ENCODE measurements around the gene GMPPB. TPM values are rescaled to one million over a fixed set of nuclear protein-coding genes. Genes with fewer than 3 reads are reported as not detected.

GMPPB gene
- total and polyA plus RNA-seq, 2 of the 8 experiments (the other 6 are each of a cell fraction or from before 2014, with no cell fraction given): 20.9 to 23.9 TPM

DNA sequence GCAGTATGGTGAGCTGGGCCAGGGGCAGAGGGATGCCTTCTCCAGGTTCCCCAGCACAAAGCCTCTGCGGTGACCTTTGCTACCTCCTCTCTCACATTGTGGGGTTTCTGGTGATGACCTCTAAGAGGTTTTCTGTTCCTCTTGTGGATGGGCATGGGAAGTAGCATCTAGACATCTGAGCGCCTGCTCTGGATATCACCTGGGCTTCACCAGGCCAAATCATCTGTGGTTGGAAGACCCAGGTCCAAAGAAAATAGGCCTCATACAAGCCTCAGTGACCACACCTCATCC, 42.6 kb downstream of the GMPPB start:
- H3K4me1 ChIP-seq (replicated peaks in 1 of 4; ENCODE audit: control insufficient read depth in 3 of 4, insufficient read depth in 4 of 4, low read length in 3 of 4): no peaks in the 10 kb centered on the region
- no peak overlapping the region for H4K5ac ChIP-seq (ENCODE audit: insufficient read length, low read depth, low read length)
- no peak overlapping the region for H3K4me2 ChIP-seq (ENCODE audit: insufficient read depth in 1 of 2, low read depth in 2 of 2, low read length in 2 of 2)
- WGBS, 2 experiments (ENCODE audit: extremely low coverage in 1 of 2, insufficient coverage in 1 of 2, insufficient read length in 1 of 2, insufficient replicate concordance in 2 of 2, low coverage in 1 of 2, low lambda C conversion rate in 2 of 2, missing lambda C conversion rate in 1 of 2): 100% methylated on average over 2 of the region's 2 CpGs; no CpG with 5 or more reads in 1 of the 2 experiments
- H2BK20ac ChIP-seq (ENCODE audit: low read length): no peak overlapping the region
- DNase-seq (ENCODE audit: low read depth in 1 of 2, low spot score in 2 of 2) (no peak), FAIRE-seq (no peak)
- H2BK5ac ChIP-seq (ENCODE audit: low read depth, low read length): no peak overlapping the region
- H4K91ac ChIP-seq (replicated peaks; ENCODE audit: insufficient read length, low read length): no peak overlapping the region
- no peak overlapping the region for H2BK120ac ChIP-seq (replicated peaks; ENCODE audit: low read depth, low read length)
- peaks cover 45 to 73% (median 68%) of the 10 kb centered on the region in 4 experiments for H3K36me3 ChIP-seq (ENCODE audit: control insufficient read depth in 2 of 4, insufficient read depth in 4 of 4, low read length in 3 of 4)
- H3K79me1 ChIP-seq (ENCODE audit: low read depth, low read length): no peaks in the 10 kb centered on the region
- no peak overlapping the region for H3K9ac ChIP-seq (replicated peaks in 1 of 4; ENCODE audit: extremely low read depth in 1 of 4, low read depth in 3 of 4, low read length in 3 of 4)
- no peak overlapping the region for H3K14ac ChIP-seq (ENCODE audit: insufficient read length)
- H3K23ac ChIP-seq (ENCODE audit: insufficient read length): no peak overlapping the region
- no peaks in the 10 kb centered on the region for H3K9me3 ChIP-seq (ENCODE audit: insufficient read depth in 2 of 2, low read depth in 1 of 2, low read length in 1 of 2)
- peaks cover 0 to 21% of the 10 kb centered on the region in 2 experiments for H4K20me1 ChIP-seq (replicated peaks in 1 of 2; ENCODE audit: control insufficient read depth in 1 of 2, insufficient read depth in 2 of 2, low read length in 2 of 2)
- H4K8ac ChIP-seq (ENCODE audit: extremely low read depth, insufficient read depth, low read length): no peak overlapping the region
- peaks cover 2% of the 10 kb centered on the region; the same call in 1 of the 2 replicates for H3K23me2 ChIP-seq (ENCODE audit: low read depth, low read length)
- H2AK5ac ChIP-seq (ENCODE audit: low read depth, low read length): no peak overlapping the region
- no peak overlapping the region for H2BK15ac ChIP-seq (ENCODE audit: low read length)
- POLR2A ChIA-PET (ENCODE audit: partially characterized antibody): interaction anchor here (1.1 to 1.5 kb wide), 2 partner anchors 33 to 58 kb away, joined by 3 read pairs; no protein-coding TSS in a partner anchor
- peaks cover 0 to 3% (median 3%) of the 10 kb centered on the region in 4 experiments; a peak in 2 of 7 replicates for H3K27me3 ChIP-seq (replicated peaks in 1 of 4; ENCODE audit: control insufficient read depth in 3 of 4, extremely low read depth in 1 of 4, insufficient read depth in 3 of 4, low read length in 3 of 4)
- H2BK12ac ChIP-seq (ENCODE audit: low read depth, low read length): no peak overlapping the region
- H3K18ac ChIP-seq (ENCODE audit: extremely low read depth, low read length): no peak overlapping the region
- no peak overlapping the region for H3K56ac ChIP-seq (replicated peaks; ENCODE audit: insufficient read length, low read depth, low read length)
- no peak overlapping the region for H3K27ac ChIP-seq (ENCODE audit: low read depth, low read length)
- CTCF ChIA-PET (ENCODE audit: partially characterized antibody): interaction anchor here (0.6 to 2.3 kb wide), 4 partner anchors 20 to 208 kb away, joined by 3 to 6 read pairs (median 6); no protein-coding TSS in a partner anchor
- no peak overlapping the region for H3K4ac ChIP-seq (replicated peaks; ENCODE audit: insufficient read length, low read depth, low read length)
- no peaks in the 10 kb centered on the region for H3K79me2 ChIP-seq (ENCODE audit: control insufficient read depth in 1 of 2, insufficient read depth in 2 of 2, low read length in 2 of 2)
- no peak overlapping the region for H2AFZ ChIP-seq (ENCODE audit: low read length)
- H3K4me3 ChIP-seq (ENCODE audit: extremely low read depth in 1 of 4, insufficient read depth in 2 of 4, low read depth in 3 of 4, low read length in 4 of 4): no peak overlapping the region
- TF ChIP-seq HDAC6 (IDR thresholded peaks at IDR 0.05; ENCODE audit: low read depth, low read length): no peak

Measured in H1 (cell line).